CD14-positive monocyte (primary cell): ENCODE measurements around the gene CGN. TPM values are rescaled to one million over a fixed set of nuclear protein-coding genes. Genes with fewer than 3 reads are reported as not detected.
A peak's percentile ranks its signal among the peaks of the same experiment; 100 is the strongest.

Experiments
- DNase-seq, 3 donors: peaks; one replicate each; pipeline ENCODE4 v3.0.0-alpha.2; 2011 to 2022
- H2AFZ ChIP-seq: 2 replicates; pipeline ENCODE4 v1.6.0; 2012; ENCODE audit warnings: mild to moderate bottlenecking, low read depth, low read length, inconsistent platforms; ENCODE audit not compliant: insufficient read depth, poor library complexity, severe bottlenecking
- H3K27ac ChIP-seq, 2 donors: 1 replicate in 1 of 2; 2 replicates in 1 of 2; pipeline ENCODE4 v1.5.1; 2012 to 2013; ENCODE audit warnings: low read length in 2 of 2, control low read depth in 1 of 2, inconsistent platforms in 1 of 2, low read depth in 1 of 2, mild to moderate bottlenecking in 1 of 2
- H3K27me3 ChIP-seq, 2 donors: one replicate each; pipeline versions ENCODE4 v1.6.0 to v1.6.1; 2011 to 2013; ENCODE audit warnings: low read length in 2 of 2; ENCODE audit not compliant: control insufficient read depth in 2 of 2, insufficient read depth in 2 of 2
- H3K36me3 ChIP-seq, 2 donors: replicated peaks in 1 of 2; 1 replicate in 1 of 2; 2 replicates in 1 of 2; pipeline versions ENCODE4 v1.5.1 to v1.6.1; 2012 to 2013; ENCODE audit warnings: low read length in 2 of 2, control low read depth in 1 of 2, inconsistent platforms in 1 of 2, mild to moderate bottlenecking in 1 of 2; ENCODE audit not compliant: insufficient read depth in 2 of 2, control insufficient read depth in 1 of 2
- H3K4me1 ChIP-seq, 2 donors: 1 replicate in 1 of 2; 2 replicates in 1 of 2; pipeline versions ENCODE4 v1.5.1 to v1.6.1; 2012 to 2013; ENCODE audit warnings: low read length in 2 of 2, control low read depth in 1 of 2, inconsistent platforms in 1 of 2, mild to moderate bottlenecking in 1 of 2, moderate library complexity in 1 of 2; ENCODE audit not compliant: insufficient read depth in 2 of 2, control insufficient read depth in 1 of 2
- H3K4me2 ChIP-seq: replicated peaks from 2 replicates; pipeline ENCODE3; 2012; ENCODE audit warnings: low read length, moderate library complexity, mild to moderate bottlenecking; ENCODE audit not compliant: poor library complexity, severe bottlenecking; ENCODE audit errors: extremely low read depth
- H3K4me3 ChIP-seq, 3 experiments: fragments of 200-600 bp in 1 of 3; sonication (generic) in 1 of 3; replicated peaks in 1 of 3; 1 replicate in 2 of 3; 2 replicates in 1 of 3; pipeline ENCODE4 v1.5.1; 2011 to 2013; ENCODE audit warnings: low read length in 3 of 3, mild to moderate bottlenecking in 3 of 3, control low read depth in 2 of 3, low read depth in 2 of 3, inconsistent platforms in 1 of 3, moderate library complexity in 1 of 3
- H3K79me2 ChIP-seq: 2 replicates; pipeline ENCODE4 v1.6.0; 2012; ENCODE audit warnings: mild to moderate bottlenecking, control low read depth, inconsistent platforms, low read length, moderate library complexity; ENCODE audit not compliant: insufficient read depth
- H3K9ac ChIP-seq: 2 replicates; pipeline ENCODE4 v1.6.0; 2017; ENCODE audit warnings: low read length, mild to moderate bottlenecking; ENCODE audit not compliant: insufficient read depth, poor library complexity, severe bottlenecking
- H3K9me3 ChIP-seq, 2 donors: replicated peaks in 1 of 2; 1 replicate in 1 of 2; 2 replicates in 1 of 2; pipeline versions ENCODE4 v1.5.1 to v1.6.1; 2012 to 2013; ENCODE audit warnings: low read length in 2 of 2, control low read depth in 1 of 2; ENCODE audit not compliant: control insufficient read depth in 1 of 2, insufficient read depth in 1 of 2
- H4K20me1 ChIP-seq: 2 replicates; pipeline ENCODE4 v1.6.0; 2012; ENCODE audit warnings: mild to moderate bottlenecking, low read length, control low read depth, moderate library complexity; ENCODE audit not compliant: insufficient read depth
- H3K27ac Mint-ChIP-seq, 7 donors: one replicate each; pipeline ENCODE4 v1.8.0; 2020; ENCODE audit warnings: mild to moderate bottlenecking in 7 of 7, mixed read lengths in 7 of 7, moderate library complexity in 6 of 7, inconsistent platforms in 2 of 7
- H3K27me3 Mint-ChIP-seq, 3 donors: one replicate each; pipeline ENCODE4 v1.8.0; 2021 to 2022; ENCODE audit warnings: low read depth in 3 of 3, mild to moderate bottlenecking in 3 of 3, mixed read lengths in 3 of 3, moderate library complexity in 3 of 3, inconsistent platforms in 1 of 3
- H3K36me3 Mint-ChIP-seq, 2 donors: one replicate each; pipeline ENCODE4 v1.8.0; 2020; ENCODE audit warnings: mixed read lengths in 2 of 2, inconsistent platforms in 1 of 2, mild to moderate bottlenecking in 1 of 2
- H3K4me1 Mint-ChIP-seq: one replicate; pipeline ENCODE4 v1.8.0; 2020; ENCODE audit warnings: mild to moderate bottlenecking, mixed read lengths
- H3K4me3 Mint-ChIP-seq, 2 donors: one replicate each; pipeline ENCODE4 v1.8.0; 2020; ENCODE audit warnings: mild to moderate bottlenecking in 2 of 2, mixed read lengths in 2 of 2, moderate library complexity in 1 of 2
- H3K9me3 Mint-ChIP-seq, 7 donors: one replicate each; pipeline ENCODE4 v1.8.0; 2020 to 2022; ENCODE audit warnings: mixed read lengths in 7 of 7, mild to moderate bottlenecking in 6 of 7, moderate library complexity in 6 of 7, inconsistent platforms in 2 of 7
- CTCF ChIP-seq: fragments of 200-600 bp; IDR thresholded peaks from one replicate; pipeline ENCODE4 v1.8.0; 2022; ENCODE audit warnings: antibody characterized with exemption, mild to moderate bottlenecking
- whole genome bisulfite sequencing: methylation state at CpG from one replicate; pipeline ENCODE4 v1.1.5; 2013; ENCODE audit warnings: missing lambda C conversion rate; ENCODE audit not compliant: insufficient coverage; 5-methylcytosine and 5-hydroxymethylcytosine counted together
- intact Hi-C, 2 donors: fragments of 100-400 bp; cut with micrococcal nuclease; formaldehyde crosslinking; loops; one replicate each; pipeline versions ENCODE4 v1.15.0 to v1.15.1; 2023
- polyA plus RNA-seq, 3 donors: library from polyadenylated mRNA; depleted of rRNA in 1 of 3; unstranded in 2 of 3; stranded (reverse) in 1 of 3; fragments of 300-500 nt in 2 of 3; fragments of >200 nt in 1 of 3; fragmentation: Illumina TruSeq in 2 of 3; gene quantifications; 1 replicate in 2 of 3; 2 replicates in 1 of 3; pipeline ENCODE4 v1.2.3, GENCODE V29; 2012 to 2021

The CGN gene
- polyA plus RNA-seq, 3 donors, result not detected

GRCh38 chr1:151535326-151536271, 24.4 kb downstream of the CGN start:
- no peaks in the 10 kb centered on the region for H3K27me3 ChIP-seq
- no peak overlapping the region for H3K27ac ChIP-seq
- no peak for DNase-seq
- intact Hi-C loops, result loop anchor here (2.0 to 10.0 kb wide), 3 partner anchors 91 to 302 kb away; partner anchors contain the start of gene C2CD4D (in 1 of the 2)
- H2AFZ ChIP-seq, result no peak overlapping the region
- H3K4me2 ChIP-seq, result no peak overlapping the region
- H3K9me3 Mint-ChIP-seq, result no peaks in the 10 kb centered on the region
- no peak overlapping the region for H3K4me3 ChIP-seq
- H3K9me3 ChIP-seq, result no peaks in the 10 kb centered on the region
- H3K36me3 ChIP-seq, result no peaks in the 10 kb centered on the region
- H3K4me1 Mint-ChIP-seq, result peaks cover 12% of the 10 kb centered on the region
- peaks cover 13% of the 10 kb centered on the region in 2 donors for H3K4me1 ChIP-seq
- H3K79me2 ChIP-seq, result no peaks in the 10 kb centered on the region
- H4K20me1 ChIP-seq, result no peaks in the 10 kb centered on the region
- H3K36me3 Mint-ChIP-seq, result no peaks in the 10 kb centered on the region
- peaks cover 11 to 16% (median 14%) of the 10 kb centered on the region in 3 donors for H3K27me3 Mint-ChIP-seq
- 94% methylated on average over 2 of the region's 6 CpGs for WGBS
- no peak overlapping the region for H3K4me3 Mint-ChIP-seq
- no peak overlapping the region for H3K27ac Mint-ChIP-seq
- H3K9ac ChIP-seq, result no peak overlapping the region
- no peak for TF ChIP-seq CTCF

DNA sequence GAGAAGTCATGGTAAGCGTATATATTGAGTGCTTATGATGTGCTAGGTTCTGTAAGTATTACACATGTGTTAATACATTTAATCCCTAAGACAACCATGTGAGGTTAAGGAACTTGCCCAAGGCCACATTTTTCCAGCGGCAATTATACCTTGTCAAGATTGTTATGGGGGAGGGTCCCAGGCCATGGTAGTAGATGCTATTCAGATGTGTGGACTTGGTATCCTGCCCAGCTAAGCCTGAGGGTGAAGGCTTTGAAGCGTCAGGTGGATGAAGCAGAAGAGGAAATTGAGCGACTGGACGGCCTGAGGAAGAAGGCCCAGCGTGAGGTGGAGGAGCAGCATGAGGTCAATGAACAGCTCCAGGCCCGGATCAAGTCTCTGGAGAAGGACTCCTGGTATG, 25.3 kb downstream of the CGN start:
- intact Hi-C loops, result loop anchor here in 1 of 2 donors (2.0 to 10.0 kb wide), 3 partner anchors 92 to 301 kb away; partner anchors contain the start of gene C2CD4D
- H3K4me3 Mint-ChIP-seq, result no peak overlapping the region

More for the DNA sequence above, 25.3 kb downstream of the CGN start:
- Histone ChIP-seq H3K9ac (no peak overlapping the region), H3K9me3 (no peaks in the 10 kb centered on the region), H4K20me1 (no peaks in the 10 kb centered on the region), H3K4me1 (peaks cover 21% of the 10 kb centered on the region in 2 donors), H3K4me2 (no peak overlapping the region), H3K4me3 (no peak overlapping the region), H3K27me3 (peaks cover under 1 to 6% of the 10 kb centered on the region in 2 donors), H3K36me3 (no peaks in the 10 kb centered on the region), H3K27ac (no peak overlapping the region), H2AFZ (no peak overlapping the region), H3K79me2 (no peaks in the 10 kb centered on the region)
- H3K27me3 Mint-ChIP-seq, result peaks cover 16 to 23% (median 23%) of the 10 kb centered on the region in 3 donors
- WGBS, result 80% methylated on average over 5 of the region's 7 CpGs
- no peaks in the 10 kb centered on the region for H3K9me3 Mint-ChIP-seq
- H3K4me1 Mint-ChIP-seq, result peaks cover 21% of the 10 kb centered on the region
- no peak for DNase-seq
- peak overlapping the region in 1 of 7 donors; percentile 23 for H3K27ac Mint-ChIP-seq
- H3K36me3 Mint-ChIP-seq, result peaks cover 0 to 2% of the 10 kb centered on the region in 2 donors
- TF ChIP-seq CTCF, result no peak
